Measurements from ENCODE around the gene UNC13A. TPM values are rescaled to one million over a fixed set of nuclear protein-coding genes. Genes with fewer than 3 reads are reported as not detected.

The UNC13A gene
- total RNA-seq, 1 experiment from 2014 or later = 0.12 TPM

DNA sequence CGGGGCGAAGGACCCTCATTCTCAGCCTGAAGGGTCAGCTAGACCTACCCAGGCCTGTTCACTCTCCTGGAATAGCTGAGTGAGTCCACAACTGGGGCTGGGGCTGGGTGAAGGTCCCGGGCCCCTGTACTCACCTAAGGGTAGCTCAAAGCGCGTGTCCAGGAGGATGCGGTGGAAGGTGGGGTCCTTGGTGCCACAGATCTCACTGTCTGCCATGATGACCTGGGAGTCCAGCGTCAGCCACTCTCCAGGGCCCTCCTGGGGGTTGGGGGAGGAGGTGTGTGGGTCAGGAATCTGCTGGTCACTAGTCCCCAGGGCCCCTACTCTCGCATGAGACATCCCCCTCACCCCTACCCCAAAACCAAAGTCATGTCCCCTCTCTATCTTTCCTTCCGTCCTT lies 18.7 kb downstream of the UNC13A start:
- no peak for DNase-seq (ENCODE audit: low read depth)

DNA sequence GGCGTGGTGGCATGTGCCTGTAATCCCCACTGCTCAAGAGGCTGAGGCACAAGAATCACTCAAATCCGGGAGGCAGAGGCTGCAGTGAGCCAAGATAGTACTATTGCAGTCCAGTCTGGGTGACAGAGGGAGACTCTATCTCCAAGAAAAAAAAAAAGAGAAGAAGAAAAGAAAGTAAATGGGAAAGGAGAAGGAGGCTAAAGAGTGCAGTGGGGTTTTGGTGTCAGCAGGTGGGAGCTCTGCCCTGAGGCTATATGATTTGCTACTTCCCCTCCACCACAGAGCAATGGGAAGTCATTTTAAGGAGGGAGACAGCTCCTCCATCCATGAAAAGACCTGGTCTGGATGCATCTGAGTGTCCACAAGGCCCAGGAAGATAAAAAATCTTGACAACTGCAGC lies 23.1 kb downstream of the UNC13A start:
- no peak for DNase-seq (ENCODE audit: low read depth)

DNA sequence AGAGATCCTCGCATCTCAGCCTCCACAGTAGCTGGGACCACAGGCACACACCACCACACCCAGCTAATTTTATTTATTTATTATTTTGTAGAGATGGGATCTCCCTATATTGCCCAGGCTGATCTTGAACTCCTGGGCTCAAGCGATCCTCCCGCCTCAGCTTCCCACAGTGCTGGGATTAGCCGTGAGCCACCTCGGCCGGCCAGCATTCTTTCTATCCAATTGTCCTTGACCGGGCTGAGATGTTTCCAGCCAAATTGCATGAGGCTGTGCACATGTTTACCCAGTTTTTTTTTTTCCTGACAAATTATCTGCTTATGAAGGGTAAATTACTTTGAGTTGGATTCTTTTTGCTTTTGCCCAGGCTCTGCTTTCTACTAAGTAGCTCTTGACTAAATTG lies 28.2 kb downstream of the UNC13A start:
- no peak for DNase-seq (ENCODE audit: low read depth)

DNA sequence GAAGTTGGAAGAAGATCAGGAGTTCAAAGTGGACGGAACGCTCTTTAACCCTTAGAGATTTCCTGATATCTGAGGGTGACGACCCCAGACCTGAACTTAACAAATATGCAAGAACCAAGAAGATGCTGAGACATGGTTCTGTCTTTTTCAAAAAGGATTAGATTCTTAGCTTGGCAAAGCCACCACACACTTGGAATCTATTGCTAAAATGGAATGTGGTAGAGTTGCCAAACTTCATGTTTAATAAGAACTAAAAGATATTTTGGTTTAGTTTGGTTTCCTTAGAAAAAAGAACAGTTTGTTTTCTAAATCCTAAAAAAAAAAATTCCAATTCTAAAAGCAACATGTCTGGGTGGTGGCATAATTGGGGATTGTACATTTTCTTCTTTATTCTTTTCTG lies 29.5 kb downstream of the UNC13A start:
- no peak for DNase-seq (ENCODE audit: low read depth)

DNA sequence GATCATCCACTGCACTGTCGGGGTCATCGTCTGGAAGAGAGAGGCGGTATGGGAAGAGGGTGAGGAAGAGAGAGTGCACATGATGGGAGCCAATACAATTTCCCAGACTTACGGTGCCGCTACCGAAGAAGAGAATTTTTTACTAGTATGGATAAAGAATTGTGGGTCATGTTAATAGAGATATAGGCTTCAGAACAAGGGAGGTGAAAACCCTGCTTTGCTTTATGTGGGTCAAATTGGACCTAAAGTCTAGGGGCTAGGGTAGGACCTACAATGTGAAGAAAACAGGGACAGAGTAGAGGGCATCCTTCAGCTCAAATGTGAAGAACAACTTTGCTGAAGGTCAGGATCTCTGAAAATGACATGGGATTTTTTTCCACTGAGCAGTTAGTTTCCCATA lies 29.9 kb downstream of the UNC13A start:
- DNase-seq (ENCODE audit: low read depth) = no peak

DNA sequence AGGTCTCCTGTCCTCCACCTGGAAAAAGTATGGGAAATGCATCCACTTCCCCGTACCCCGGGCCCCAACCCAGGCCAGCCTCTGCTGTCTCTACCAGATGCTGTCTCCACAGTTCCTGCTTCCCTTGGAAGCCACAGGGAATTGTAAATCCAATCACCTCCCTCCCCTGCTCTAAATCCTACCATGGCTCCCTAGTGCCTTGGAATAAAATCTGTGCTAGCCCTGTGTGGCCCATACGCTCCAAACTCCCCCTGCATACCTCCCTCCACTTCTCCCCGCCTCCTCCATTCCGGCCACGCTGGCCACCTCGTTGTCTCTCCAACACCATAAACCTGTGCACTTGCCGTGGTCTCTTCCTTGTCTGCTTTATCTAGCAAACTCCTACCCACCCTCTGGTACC lies 31.2 kb downstream of the UNC13A start:
- no peak for DNase-seq (ENCODE audit: low read depth)

DNA sequence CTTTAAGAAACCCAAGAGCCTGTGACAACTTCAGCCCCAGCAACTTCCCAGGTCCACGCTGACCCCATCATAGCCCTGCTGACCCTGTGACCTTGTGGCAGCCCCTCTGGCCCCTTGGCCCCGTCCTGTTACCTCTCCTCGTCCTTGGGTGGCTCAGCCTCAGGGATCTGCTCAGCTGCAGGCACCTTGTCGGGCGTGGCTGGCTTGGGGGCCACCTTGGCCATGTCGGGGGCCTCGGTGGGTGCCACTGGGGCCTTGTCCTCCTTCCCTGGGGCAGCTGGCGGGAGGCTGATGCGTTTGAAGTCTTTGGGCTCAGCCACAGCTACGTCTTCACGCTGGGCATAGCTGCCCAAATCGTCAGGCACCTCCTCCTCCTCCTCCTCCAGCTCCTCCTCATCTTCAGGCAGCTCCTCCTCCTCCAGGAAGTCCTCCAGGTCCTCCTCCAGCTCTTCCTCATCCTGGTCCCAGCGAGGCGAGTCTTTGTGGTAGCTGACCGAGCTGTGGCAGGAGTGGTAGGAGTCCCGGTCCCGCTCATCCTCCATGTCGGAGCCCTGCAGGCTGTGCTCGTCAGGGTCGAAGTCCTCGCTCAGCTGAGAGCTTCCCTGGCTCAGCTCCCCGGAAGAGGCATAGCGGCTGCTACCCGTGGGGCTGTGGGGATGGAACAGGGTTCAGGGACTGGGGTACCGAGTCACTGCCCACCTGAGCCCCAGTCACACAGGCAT lies 32.2 kb downstream of the UNC13A start:
- DNase-seq (ENCODE audit: low read depth) = no peak

DNA sequence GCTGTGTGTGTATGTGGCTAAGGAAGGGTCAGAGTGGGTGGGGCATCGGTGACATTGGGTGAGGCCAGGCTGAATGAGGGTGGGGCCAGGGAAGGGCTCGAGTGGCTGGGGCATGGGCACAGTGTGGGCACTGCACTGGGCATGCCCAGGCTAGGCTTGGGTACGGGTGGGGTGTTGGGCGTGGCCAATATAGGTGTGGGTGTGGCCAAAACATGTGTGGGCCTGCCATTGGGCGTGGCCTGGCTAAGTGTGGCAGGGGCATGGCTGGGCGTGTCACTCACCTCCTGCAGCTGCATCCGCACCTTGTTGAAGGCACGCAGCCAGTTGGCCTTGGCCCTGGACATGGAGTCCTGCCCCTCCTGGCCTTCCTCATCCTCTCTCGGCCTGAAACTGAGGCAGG lies 33.2 kb downstream of the UNC13A start:
- DNase-seq (ENCODE audit: low read depth) = no peak

DNA sequence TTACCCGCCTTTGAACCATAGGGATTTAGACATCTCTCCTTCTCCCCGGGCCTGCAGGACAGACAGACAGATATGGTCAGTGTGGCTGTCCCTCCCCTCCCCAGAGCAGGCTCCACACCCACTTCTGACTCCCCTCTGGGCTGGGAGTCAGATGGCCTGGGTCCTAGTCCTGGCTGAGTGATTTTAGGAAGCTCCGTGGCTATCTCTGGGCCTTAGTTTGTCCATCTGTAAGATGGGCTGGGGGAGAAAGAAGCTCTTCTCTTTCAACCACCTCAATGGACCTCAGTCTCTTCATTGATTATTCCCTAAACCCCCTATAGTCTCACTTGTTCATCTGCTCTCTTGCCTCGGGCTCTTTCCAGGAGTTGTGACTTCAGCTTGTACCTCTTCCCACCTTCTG lies 35.5 kb downstream of the UNC13A start:
- no peak for DNase-seq (ENCODE audit: low read depth)

DNA sequence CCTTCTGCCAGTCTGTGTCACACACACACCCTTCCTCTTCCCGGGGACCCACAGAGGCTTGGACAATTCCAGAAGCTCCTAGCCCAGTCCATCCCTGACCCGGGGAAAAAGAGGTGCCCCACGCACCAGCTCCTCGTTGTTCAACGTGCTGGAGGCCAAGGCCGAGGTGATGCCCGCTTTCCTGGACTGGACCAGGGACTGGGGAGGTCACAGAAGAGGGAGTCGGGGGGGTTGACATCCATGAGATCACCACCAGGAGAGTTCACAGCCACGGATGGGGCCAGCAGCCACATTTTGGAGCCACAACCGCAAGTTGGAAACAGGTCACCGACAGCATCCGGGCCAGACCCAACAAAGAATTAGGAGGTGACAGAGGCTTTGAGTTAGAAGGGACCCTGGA lies 39.4 kb downstream of the UNC13A start:
- no peak for DNase-seq (ENCODE audit: low read depth)

DNA sequence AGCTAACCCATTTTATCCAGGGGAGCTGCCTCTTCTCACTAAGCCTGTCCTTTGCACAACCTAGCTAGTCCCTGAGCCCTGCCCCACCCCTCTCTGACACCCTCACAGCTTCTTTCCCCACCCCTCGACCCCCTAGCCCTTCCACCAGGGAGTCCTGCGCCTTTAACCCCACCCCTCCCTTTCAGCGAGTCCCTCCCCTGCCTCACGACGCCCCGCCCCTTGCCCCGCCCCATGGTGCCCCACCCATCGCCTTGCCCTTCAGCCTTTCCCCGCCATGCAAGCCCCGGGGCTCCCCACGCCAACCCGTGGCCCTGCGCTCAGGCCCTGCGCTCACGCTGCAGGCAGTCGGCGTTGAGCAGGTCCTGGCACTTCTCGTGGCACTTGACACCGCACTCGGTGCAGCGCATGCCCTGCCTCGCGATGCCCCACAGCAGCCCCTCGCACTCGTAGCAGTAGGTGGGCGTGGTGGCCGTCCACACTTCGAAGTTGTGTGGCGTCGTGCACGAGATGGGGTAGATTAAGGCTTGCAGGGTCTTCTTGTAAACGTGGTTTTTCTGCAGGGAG lies 40.0 kb downstream of the UNC13A start:
- DNase-seq (ENCODE audit: low read depth) = no peak

DNA sequence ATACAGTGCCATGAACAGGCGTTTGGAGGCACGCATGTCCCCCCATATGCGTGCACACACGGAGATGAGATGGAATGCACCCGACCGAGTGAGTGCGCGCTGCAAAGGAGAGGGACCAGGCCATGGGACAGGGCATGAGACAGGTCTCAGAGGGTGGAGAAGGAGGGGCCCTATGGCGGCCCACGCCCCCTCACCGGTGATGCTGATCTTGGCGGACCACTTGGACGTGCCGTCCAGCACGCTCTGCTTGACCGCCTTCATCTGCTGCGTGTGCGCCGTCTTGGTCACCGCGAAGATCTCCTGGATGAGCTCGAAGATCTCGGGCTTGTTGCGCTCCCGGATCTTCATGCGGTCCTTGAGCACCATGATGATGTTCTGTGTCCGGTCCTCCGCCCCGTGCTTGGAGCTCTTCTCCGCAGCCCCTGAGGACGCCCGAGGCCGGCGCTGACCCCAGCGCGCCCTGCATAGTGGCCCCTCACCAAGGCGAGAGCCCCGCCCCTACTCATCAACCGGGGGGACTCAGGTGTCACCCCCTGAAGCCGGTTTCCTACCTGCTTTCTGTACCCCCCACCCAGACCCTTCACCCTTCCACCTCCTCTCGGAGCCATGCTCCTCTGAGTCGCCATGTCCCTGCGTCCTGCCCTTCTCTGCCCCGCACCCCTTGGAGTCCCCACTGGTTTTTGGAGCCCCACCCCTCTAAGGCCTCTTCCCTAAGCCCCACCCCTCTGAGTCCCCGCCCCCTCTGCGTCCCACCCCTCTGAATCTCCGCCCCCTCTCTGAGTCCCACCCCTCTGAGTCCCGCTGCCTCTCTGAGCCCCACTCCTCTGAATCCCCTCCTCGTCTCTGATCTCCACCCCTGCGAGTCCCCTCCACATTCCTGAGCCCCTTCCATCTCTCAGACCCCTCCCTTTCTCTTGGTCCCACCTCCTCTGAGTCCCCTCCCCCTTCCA lies 40.8 kb downstream of the UNC13A start:
- no peak for DNase-seq (ENCODE audit: low read depth)

DNA sequence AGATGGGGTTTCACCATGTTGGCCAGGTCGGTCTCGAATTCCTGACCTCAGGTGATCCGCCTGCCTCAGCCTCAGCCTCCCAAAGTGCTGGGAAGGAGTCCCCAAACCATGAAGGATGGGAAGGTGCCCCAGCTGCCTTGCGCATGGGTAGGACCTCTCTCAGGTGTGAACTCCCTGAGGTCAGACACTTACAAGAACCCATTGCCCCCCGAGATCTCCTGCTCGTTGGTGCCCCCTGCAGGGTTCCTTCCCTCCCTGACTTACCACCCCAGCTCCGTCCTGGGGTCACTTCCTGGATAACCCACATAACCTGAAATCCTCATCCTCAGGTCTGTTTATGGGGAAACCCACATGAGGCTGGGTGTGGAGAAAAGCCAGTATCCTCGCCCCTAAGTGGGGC lies 41.7 kb downstream of the UNC13A start:
- no peak for DNase-seq (ENCODE audit: low read depth)

DNA sequence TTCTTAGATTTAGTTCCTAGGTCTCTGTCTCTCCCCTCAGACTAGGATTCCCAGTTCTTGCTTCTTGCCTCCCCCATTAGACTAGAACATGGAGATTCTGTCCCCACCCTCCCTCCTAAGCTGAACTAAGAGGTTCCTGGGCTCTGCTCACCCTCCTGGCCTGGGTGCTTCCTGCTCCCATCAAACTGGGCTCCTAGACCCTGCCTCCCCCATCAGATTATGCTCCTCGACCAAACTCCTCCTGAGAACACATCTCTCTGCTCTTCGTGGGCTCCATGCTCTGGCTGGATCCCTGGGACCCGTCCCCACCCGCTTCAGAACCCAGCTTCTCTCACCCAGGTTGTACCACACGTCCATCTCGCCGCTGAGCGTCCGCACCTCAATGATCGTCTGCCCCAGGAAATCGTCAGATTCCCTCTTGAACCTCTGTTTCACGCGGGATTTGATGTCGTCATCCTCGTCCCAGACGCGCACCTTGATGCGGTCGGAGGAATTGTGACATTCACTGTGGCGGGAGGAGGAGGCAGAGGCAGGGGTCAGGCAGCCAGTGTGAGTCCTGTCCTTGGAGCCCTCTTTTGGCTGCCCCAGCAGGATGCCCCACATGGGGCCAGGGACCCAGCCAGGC lies 42.7 kb downstream of the UNC13A start:
- no peak for DNase-seq (ENCODE audit: low read depth)

DNA sequence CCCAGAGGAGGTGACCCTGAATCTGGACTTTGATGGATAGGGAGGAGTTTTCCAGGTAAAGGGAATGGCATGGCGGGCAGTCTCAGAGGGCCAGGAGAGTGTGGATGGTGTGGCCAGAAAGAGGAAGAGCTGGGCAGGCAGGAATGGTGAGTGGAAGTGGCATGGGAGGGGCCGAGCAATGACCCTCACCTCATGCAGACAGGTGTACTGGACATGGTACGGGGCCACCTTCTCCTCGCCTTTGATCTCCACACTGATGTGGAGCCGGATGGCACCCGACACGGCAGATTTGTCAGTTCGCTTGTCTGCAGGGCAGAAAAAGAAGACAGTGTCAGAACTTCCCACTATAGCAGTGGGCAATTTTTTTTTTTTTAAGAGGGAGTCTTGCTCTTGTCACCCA lies 45.5 kb downstream of the UNC13A start:
- no peak for DNase-seq (ENCODE audit: low read depth)

DNA sequence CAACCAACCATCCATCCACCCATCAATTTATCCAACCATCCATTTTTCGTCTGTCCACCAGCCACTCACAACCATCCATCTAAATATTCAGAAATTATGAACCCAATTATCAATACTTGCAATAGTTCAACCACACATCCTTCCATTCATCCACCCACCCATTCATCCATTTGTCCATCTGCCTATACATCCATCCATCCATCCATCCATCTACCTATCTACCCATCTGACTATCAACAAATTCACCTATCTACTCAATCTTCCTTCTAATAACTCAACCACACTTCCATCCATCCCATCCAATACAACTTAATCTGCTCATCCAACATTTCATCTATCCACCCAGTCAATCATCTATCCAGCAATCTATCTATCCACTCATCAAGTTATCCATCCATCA lies 46.3 kb downstream of the UNC13A start:
- no peak for DNase-seq (ENCODE audit: low read depth)

DNA sequence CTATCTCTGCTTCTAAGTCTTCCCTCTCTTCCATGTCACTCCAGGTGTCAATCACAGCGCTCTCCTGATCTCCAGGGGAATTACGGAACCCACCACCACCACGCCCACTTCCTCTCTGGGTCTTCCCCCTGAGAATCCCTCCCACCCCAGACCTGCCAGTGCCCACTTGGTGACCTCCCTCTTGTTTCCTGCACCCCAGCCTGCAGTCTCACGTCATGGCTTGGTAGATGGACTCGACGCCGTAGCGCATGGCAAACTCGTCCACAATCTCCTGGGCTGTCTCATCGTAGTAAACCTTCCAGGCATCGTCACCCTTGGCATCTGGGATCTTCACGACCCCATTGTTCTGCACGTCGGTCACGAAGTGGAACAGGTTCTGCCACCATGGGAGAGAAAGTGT lies 47.0 kb downstream of the UNC13A start:
- no peak for DNase-seq (ENCODE audit: low read depth)

DNA sequence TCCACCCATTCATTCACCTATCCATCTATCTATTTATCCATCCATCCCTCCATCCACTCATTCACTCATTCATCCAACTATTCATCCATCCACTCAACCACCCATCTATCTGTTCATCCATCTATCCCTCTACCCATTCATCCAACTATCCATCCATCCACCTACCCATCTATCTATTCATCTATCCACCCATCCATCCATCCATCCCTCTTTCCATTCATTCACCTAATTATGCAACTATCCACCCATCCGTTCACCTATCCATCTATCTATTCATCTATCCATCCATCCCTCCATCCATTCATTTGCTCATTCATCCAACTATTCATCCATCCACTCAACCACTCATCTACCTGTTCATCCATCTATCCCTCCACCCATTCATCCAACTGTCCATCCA lies 54.5 kb downstream of the UNC13A start:
- DNase-seq (ENCODE audit: low read depth) = no peak

DNA sequence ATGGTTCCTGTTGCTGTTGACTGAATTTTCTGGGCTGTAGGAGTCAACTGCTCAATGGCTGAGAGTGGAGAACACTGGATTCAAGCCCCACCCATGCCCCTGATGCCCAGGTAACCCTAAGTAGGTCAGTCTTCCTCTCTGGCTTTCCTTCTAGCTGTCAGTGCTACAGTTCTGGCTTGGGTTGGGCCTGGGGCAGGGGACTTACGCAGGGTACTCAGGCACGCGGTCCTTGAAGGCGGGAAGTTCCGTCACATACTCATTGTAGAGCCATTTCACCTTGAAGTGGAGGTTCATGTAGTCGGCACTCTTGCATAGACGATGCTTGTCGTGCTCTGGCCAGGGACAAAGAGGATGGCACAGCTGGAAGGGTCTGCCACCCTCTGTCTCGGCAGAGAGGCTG lies 55.6 kb downstream of the UNC13A start:
- DNase-seq (ENCODE audit: low read depth) = no peak

DNA sequence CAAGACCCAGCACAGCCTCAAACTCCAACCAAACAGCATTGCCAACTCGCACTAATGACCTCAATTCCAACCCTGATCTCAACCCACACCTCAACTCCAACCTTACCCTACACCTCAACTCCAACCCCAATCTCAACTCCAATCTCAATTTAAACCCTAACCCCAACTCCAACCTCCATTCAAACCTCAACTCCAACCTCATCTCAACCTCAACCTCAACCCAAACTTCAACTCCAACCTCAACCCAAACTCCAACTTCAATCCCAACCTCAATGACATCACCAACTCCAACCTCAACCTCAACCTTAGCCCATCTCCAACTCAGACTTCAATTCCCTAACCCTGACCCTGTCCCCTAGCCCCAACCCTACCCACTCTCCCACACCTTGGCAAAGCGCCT lies 58.4 kb downstream of the UNC13A start:
- no peak for DNase-seq (ENCODE audit: low read depth)

DNA sequence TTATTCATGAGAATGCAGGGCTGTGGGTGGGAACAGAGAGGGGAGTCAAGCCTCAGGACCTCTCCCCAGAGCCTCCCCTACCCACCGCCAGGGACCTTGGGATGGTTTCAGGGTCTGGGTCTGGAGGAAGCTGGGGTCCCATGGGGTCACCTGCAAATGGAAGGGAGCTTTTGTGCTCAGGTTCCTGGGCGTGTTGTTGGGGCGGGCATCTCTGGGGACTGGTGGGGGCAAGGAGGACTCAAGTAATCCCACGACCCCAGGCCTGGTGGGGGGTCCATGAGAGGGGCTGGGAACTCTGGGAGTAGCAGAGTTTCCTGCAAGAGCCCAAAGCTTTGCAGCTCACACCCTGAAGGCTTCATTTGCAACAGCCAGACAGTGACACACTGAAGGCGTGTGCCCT lies 60.2 kb downstream of the UNC13A start:
- no peak for DNase-seq (ENCODE audit: low read depth)

DNA sequence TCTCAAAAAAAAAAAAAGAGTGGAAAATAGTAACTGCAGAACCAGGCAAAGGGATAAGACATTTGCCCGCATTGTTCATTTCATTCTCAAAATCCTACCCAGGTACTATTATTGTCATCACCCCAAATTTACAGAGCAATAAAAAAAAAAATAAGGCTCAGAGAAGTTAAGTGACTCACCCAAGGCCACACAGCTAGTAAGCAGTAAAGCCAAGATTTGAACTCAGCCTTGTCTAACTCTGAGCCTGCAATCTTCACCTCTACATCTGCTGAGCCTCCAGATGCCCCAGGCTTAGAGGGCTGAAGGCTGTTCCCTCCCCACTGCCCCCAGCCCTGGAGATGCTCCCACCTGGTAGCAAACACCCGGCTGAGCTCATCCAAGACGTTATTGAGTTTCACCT lies 61.0 kb downstream of the UNC13A start:
- DNase-seq (ENCODE audit: low read depth) = no peak

Measured in RPMI7951 (cell line).